NCI-H82 (cell line): Measurements from ENCODE around the gene KLHDC8B.
A peak's percentile ranks its signal among the peaks of the same experiment; 100 is the strongest.
"Not testable (repeated sequence)": the region's sequence is repeated elsewhere in the genome, so short reads cannot be mapped to it uniquely, and the experiment has no call there.

Experiments used
- DNase-seq: peaks from one replicate; lab custom pipeline; 2025; lab: John Stamatoyannopoulos, UW

KLHDC8B gene

DNA sequence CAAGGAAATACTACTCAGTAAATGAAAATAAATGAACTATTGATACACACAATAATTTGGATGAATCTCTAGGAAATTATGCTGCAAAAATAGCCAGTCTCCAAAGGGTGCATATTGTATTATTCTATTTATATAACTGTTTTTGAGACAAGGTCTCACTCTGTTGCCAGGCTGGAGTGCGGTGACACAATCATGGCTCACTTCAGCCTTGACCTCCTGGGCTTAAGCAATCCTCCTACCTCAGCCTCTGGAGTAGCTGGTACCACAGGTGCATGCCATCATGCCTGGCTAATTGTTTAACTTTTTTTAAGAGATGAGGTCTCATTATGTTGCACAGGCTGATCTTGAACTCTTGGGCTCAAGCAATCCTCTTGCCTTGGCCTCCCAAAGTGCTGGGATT, 12.5 kb downstream of the KLHDC8B start:
- DNase-seq, result no peak

DNA sequence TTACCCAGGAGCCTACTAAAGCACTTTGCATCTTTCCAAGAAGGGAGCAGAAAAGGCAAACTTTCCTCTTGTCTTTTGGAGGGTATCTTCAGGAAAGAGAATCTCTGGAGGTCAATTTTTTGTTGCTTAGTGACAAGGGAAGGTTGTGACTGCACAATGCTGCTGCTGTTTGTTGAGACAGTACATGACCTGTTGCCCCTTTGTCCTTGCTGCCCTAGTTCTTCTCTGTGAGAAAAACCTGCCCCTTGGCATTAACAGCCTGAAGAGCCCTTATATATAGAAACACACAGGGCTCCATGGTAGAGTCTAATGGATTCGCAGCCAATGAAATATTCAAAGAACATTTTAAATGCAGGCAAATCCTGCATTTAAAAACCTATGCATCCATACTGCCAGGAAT, 20.3 kb downstream of the KLHDC8B start:
- no peak for DNase-seq

DNA sequence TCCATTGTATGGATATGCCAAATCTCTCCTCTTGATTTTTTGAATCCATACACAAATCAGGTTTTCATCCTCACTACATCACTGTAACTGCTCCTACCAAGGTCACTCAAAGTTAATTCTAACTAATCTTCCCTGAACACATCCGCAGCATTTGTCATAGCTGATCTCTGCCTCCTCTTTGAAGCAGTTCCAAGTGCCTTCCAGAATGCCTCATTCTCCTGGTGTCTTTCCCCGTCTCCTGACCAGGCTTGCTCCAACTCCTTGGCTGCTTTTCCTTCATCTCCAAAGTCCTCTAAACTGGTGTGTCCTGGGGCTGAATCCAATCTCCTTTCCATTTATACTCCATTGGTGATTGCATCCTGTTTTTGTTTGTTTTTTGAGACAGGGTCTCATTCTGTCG, 26.8 kb downstream of the KLHDC8B start:
- DNase-seq, result peak; percentile 15

DNA sequence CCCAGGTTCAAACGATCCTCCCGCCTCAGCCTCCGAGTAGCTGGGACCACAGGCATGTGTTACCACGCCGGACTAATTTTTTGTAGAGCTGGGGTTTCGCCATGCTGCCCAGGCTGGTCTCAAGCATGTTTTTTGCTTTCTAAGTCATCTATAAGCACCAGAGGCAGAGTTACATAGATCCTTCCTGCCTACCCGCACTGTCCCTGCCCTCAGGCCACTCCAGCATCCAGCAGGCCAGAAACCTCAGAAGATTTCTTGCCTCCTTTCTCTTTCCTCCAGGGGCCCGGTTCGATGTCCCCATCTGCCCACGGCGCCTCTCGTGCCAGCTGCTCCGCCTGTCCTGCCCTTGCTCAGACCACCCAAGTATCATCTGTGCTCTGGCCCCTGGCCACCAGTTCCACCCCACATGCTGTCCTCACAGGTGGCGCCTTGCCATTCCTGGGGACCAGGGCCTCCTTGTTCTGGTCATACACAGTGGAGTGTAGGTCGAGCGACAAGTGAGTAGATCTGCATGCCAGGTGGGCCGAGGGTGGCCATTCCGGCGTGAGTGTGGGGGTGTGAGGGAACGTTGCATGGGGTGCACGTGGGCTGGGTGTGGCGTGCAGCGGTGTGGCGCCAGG, 27.3 kb downstream of the KLHDC8B start:
- no peak for DNase-seq

DNA sequence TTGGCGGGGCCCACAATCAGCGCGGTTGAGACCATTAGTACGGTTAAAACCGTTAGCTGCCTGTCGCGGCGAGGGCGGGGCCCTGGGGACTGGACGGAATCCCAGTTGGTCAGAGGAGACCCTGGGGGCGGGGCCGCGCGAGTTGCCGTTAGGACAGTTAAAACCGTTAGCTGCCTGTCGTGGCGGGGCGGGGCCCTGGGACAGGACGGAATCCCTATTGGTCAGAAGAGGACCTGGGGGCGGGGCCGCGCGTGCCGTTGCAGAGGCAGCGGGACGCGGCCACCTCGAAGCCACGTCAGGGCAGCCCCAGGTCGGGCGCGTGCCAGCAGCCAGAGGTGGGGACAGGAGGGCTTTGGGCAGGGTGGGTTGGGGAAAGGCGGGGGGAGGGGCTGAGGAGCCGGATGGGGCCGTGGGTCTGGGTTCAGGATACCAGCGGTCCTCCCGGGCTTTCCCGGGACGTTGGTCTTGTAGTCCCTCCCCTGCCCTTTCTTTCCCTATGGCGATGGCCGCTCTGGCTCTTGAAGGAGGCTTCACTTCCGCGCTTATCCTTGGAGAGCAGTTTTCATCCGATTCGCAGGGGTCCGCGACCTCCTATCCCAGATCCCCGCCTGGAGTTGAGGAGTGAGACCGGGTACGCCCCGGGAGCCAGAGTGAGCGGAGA, 28.0 kb downstream of the KLHDC8B start:
- DNase-seq, result no peak

DNA sequence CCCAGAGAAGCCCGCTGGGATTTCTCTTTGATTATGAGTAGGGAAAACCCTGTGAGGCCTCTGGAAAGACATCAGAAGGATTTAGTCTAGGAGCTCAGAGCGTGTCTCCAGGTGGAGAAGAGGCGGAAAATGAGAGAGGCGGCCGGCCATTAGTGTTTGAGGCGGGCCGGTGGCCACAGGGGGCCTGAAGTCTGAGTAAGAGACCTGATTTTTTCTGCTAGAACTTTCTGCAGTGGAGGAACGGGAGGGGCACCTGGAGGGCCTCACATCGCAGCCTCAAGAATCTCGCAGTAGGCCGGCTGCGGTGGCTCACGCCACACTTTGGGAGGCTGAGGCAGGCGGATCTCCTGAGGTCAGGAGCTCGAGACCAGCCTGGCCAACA, 28.5 kb downstream of the KLHDC8B start:
- DNase-seq, result no peak

DNA sequence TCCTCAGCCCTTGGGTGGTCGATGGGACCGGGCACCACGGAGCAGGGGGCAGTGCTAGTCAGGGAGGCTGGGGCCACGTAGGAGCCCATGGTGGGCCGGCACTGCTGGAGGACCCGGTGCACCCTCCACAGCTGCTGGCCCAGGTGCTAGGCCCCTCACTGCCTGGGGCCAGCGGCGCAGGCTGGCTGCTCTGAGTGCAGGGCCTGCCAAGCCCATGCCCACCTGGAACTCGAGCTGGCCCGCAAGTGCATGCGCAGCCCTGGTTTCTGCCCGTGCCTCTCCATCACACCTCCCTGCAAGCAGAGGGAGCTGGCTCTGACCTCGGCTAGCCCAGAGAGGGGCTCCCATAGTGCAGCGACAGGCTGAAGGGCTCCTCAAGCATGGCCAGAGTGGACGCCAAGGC, 42.1 kb downstream of the KLHDC8B start:
- DNase-seq, result no peak

DNA sequence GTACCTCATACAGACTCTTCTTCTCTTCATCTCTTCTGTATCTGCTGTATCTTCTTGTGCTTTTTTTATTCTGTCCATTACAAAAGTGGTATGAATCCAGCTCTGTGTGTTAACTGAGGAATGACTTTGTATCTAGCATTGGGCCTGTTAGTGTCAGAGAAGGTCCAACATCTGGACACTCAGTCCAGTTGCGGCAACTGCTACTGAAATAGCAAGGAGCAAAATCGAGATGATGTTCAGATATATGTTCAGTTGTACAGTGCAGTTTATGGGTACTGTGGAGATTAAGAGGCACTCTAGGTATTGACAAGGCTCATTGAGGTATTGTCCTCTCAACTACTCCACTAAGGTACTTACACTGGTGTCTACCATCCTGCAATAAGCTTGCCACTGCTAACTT, 42.6 kb downstream of the KLHDC8B start:
- no peak for DNase-seq

DNA sequence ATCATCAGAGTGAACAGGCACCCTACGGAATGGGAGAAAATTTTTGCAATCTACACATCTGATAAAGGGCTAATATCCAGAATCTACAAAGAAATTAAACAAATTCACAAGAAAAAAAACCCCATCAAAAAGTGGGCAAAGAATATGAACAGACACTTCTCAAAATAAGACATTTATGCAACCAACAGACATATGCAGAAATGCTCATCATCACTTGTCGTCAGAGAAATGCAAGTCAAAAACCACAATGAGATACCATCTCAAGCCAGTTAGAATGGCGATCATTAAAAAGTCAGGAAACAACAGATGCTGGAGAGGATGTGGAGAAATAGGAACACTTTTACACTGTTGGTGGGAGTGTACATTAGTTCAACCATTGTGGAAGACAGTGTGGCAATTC, 45.3 kb downstream of the KLHDC8B start:
- DNase-seq, result not testable (repeated sequence)

DNA sequence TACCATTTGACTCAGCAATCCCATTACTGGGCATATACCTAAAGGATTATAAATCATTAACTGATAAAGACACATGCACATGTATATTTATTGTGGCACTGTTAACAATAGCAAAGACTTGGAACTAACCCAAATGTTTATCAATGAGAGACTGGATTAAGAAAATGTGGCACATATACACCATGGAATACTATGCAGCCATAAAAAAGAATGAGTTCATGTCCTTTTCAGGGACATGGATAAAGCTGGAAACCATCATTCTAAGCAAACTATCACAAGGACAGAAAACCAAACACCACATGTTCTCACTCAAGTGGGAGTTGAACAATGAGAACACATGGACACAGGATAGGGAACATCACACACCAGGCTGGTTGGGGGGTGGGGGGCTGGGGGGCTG, 45.7 kb downstream of the KLHDC8B start:
- DNase-seq, result not testable (repeated sequence)

DNA sequence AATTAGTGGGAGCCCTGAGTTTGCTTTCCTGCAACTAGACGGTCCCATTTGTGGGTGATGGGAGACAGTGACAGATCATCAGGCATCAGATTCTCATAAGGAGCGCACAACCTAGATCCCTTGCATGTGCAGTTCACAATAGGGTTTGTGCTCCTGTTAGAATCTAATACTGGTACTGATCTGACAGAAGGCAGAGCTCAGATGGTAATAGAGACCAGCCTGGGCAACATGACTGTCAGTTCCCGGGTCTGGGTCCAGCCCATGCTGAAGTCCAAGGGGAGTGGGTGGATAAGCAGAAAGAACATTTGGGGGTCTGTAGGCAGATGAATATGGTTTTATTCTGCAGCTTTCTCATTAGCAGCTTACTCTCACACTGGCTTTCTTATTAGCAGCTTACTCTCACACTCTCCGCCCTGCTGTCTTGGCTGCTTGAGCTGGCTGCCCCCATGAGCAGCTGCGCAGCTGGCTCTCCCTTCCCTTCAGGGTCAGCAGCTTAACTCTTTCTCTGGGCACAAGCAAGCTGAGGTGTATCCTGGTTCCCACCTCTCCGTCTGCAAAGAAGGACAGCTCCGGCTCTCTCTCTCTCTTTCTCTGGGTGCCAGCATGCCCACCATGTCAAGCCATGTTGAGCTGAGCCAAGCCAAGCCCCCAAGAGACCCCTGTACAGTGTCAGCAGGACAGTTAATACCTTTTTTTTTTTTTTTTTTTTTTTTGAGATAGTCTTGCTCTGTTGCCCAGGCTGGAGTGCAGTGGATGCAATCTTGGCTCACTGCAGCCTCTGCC, 46.5 kb downstream of the KLHDC8B start:
- DNase-seq, result peak; percentile 90

DNA sequence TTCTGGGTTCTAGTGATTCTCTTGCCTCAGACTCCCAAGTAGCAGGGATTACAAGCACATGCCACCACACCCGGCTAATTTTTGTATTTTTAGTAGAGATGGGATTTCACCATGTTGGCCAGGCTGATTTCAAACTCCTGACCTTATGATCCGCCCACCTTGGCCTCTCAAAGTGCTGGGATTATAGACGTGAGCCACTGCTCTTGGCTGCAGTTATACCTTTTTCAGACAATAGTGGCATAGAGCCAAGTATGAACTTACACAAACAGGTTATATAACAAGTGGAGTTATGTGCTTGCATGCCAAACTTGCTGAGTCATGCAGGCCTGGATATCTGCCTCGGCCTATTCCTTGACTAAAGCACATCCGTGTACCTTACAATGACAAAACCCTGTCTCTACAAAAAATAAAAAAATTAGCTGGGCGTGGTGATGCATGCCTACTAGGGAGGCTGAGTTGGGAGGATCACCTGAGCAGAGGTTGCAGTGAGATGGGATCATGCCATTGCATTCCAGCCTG, 47.1 kb downstream of the KLHDC8B start:
- peak; percentile 63 for DNase-seq

DNA sequence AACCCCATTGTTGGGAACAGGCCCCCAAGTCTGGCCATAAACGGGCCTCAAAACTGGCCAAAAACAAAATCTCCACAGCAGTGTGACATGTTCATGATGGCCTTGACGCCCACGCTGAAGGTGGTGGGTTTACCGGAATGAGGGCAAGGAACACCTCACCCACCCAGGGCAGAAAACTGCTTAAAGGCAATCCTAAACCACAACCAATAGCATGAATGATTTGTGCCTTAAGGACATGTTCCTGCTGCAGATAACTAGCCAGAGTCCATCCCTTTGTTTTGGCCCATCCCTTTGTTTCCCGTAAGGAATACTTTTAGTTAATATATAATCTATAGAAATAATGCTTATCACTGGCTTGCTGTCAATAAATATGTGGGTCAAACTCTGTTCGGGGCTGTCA, 47.7 kb downstream of the KLHDC8B start:
- DNase-seq, result no peak

DNA sequence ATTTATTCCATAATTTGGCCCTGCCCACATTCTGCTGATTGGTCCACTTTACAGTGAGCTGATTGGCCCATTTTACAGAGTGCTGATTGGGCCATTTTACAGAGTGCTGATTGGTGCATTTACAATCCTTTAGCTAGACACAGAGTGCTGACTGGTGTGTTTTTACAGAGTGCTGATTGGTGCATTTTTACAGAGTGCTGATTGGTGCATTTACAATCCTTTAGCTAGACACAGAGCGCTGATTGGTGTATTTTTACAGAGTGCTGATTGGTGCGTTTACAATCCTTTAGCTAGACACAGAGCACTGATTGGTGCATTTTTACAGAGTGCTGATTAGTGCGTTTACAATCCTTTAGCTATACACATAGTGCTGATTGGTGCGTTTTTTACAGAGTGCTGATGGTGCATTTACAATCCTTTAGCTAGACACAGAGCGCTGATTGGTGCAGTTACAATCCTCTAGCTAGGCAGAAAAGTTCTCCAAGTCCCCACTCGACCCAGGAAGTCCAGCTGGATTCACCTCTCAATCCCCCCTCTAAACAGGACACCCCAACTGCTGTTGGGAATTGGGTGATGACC, 49.7 kb downstream of the KLHDC8B start:
- DNase-seq, result not testable (repeated sequence)

DNA sequence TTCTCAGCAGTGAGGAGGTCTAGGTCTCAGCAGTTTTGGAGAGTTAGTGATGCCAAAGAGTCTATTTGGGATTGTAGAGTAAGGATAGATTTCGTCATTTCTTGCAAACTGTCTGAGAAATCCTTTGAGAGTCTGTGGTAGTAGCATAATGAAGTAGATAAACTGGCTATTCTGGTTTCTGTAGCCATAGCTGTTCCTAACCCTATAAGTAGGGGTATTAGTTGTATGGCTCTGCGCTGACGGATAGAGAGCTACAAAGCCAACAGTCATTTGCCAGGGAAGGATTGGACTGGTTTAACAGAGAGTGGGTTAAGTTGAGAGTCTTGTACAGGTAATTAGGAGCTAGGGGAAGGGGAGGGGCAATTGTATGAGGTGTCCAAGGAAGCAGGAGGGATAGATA, 50.6 kb downstream of the KLHDC8B start:
- no peak for DNase-seq
